HG03135 (cell line): ENCODE results near the gene RALY.

Experiments used
- ATAC-seq: cut with Tn5 transposase; IDR thresholded peaks from one replicate; pipeline ENCODE4 v1.9.1; 2021; ENCODE audit warnings: mild to moderate bottlenecking, moderate library complexity; ENCODE audit not compliant: unreplicated experiment

The RALY gene

GRCh38 chr20:33985830-33986229 lies 7.9 kb upstream of the RALY start:
- no peak for ATAC-seq

- ATAC-seq = no peak
Observed at GRCh38 chr20:33986560-33987216, 7.0 kb upstream of the RALY start.

GRCh38 chr20:33990075-33990474 lies 3.6 kb upstream of the RALY start:
- no peak for ATAC-seq

GRCh38 chr20:33991502-33991901 lies 2.2 kb upstream of the RALY start:
- no peak for ATAC-seq

GRCh38 chr20:33992145-33992922 lies 1.4 kb upstream of the RALY start:
- ATAC-seq = no peak

- peak; percentile 78 for ATAC-seq
Observed at GRCh38 chr20:33992923-33993575, 662 bp upstream of the RALY start.

- peak; percentile 35 for ATAC-seq
Observed at GRCh38 chr20:33994222-33994913, 657 bp downstream of the RALY start.

GRCh38 chr20:33995053-33995831 lies 1.5 kb downstream of the RALY start:
- no peak for ATAC-seq

GRCh38 chr20:33999025-33999649 lies 5.4 kb downstream of the RALY start:
- no peak for ATAC-seq

- no peak for ATAC-seq
Observed at GRCh38 chr20:34001378-34001777, 7.7 kb downstream of the RALY start.

- ATAC-seq = no peak
Observed at GRCh38 chr20:34004227-34004626, 10.5 kb downstream of the RALY start.

GRCh38 chr20:34004790-34005457 lies 11.2 kb downstream of the RALY start:
- ATAC-seq = no peak

- ATAC-seq = no peak
Observed at GRCh38 chr20:34006619-34007018, 12.9 kb downstream of the RALY start.

- ATAC-seq = no peak
Observed at GRCh38 chr20:34008477-34008876, 14.8 kb downstream of the RALY start.

GRCh38 chr20:34010405-34010931 lies 16.8 kb downstream of the RALY start:
- ATAC-seq = no peak

GRCh38 chr20:34011275-34011674 lies 17.6 kb downstream of the RALY start:
- no peak for ATAC-seq

- no peak for ATAC-seq
Observed at GRCh38 chr20:34012330-34012729, 18.6 kb downstream of the RALY start.

- no peak for ATAC-seq
Observed at GRCh38 chr20:34012735-34013134, 19.0 kb downstream of the RALY start.

- no peak for ATAC-seq
Observed at GRCh38 chr20:34013554-34013953, 19.8 kb downstream of the RALY start.
